CD4-positive, alpha-beta T cell treated with Interleukin-17A for 4 hours (primary cell): ENCODE results near the gene MED12L.
A peak's percentile ranks its signal among the peaks of the same experiment; 100 is the strongest.
"Not testable (repeated sequence)": the region's sequence is repeated elsewhere in the genome, so short reads cannot be mapped to it uniquely, and the experiment has no call there.

Source experiments
- DNase-seq: peaks from one replicate; pipeline ENCODE4 v3.0.0-alpha.2; 2020; ENCODE audit warnings: mixed read lengths

Gene MED12L

GRCh38 chr3:151216641-151217607 lies 131.5 kb downstream of the MED12L start:
- no peak for DNase-seq

- no peak for DNase-seq
Observed at GRCh38 chr3:151218136-151218535, 132.7 kb downstream of the MED12L start.

GRCh38 chr3:151219056-151219455 lies 133.6 kb downstream of the MED12L start:
- DNase-seq, result no peak

GRCh38 chr3:151224268-151224866 lies 138.9 kb downstream of the MED12L start:
- DNase-seq, result no peak

- no peak for DNase-seq
Observed at GRCh38 chr3:151225040-151225975, 139.8 kb downstream of the MED12L start.

GRCh38 chr3:151226088-151226563 lies 140.7 kb downstream of the MED12L start:
- DNase-seq, result no peak

- DNase-seq, result no peak
Observed at GRCh38 chr3:151226825-151227224, 141.4 kb downstream of the MED12L start.

GRCh38 chr3:151227266-151227806 lies 141.9 kb downstream of the MED12L start:
- no peak for DNase-seq

GRCh38 chr3:151227807-151228665 lies 142.6 kb downstream of the MED12L start:
- peak; percentile 85 for DNase-seq

GRCh38 chr3:151228666-151229040 lies 143.2 kb downstream of the MED12L start:
- no peak for DNase-seq

GRCh38 chr3:151230646-151231045 lies 145.2 kb downstream of the MED12L start:
- no peak for DNase-seq

- not testable (repeated sequence) for DNase-seq
Observed at GRCh38 chr3:151232403-151232802, 146.9 kb downstream of the MED12L start.

GRCh38 chr3:151232991-151233390 lies 147.5 kb downstream of the MED12L start:
- no peak for DNase-seq

GRCh38 chr3:151234825-151235224 lies 149.4 kb downstream of the MED12L start:
- DNase-seq, result no peak

GRCh38 chr3:151236316-151236715 lies 150.9 kb downstream of the MED12L start:
- no peak for DNase-seq

GRCh38 chr3:151236736-151237135 lies 151.3 kb downstream of the MED12L start:
- DNase-seq, result no peak

GRCh38 chr3:151242006-151242405 lies 156.5 kb downstream of the MED12L start:
- DNase-seq, result not testable (repeated sequence)

GRCh38 chr3:151248772-151249337 lies 163.4 kb downstream of the MED12L start:
- no peak for DNase-seq

GRCh38 chr3:151256749-151257148 lies 171.3 kb downstream of the MED12L start:
- no peak for DNase-seq

GRCh38 chr3:151259664-151260063 lies 174.2 kb downstream of the MED12L start:
- no peak for DNase-seq

- DNase-seq, result no peak
Observed at GRCh38 chr3:151262871-151263525, 177.5 kb downstream of the MED12L start.
